Osteocyte (in vitro differentiated cells): ENCODE measurements around the gene CCDC24. TPM values are rescaled to one million over a fixed set of nuclear protein-coding genes. Genes with fewer than 3 reads are reported as not detected.

Experiments
- DNase-seq: peaks from one replicate; pipeline ENCODE4 v3.0.0; 2021; ENCODE audit warnings: mixed read lengths; ENCODE audit not compliant: unreplicated experiment; ENCODE audit errors: extremely low spot score
- H3K27ac Mint-ChIP-seq: one replicate; pipeline ENCODE4 v1.8.0; 2021; ENCODE audit warnings: mild to moderate bottlenecking, mixed read lengths; ENCODE audit not compliant: unreplicated experiment
- H3K27me3 Mint-ChIP-seq: one replicate; pipeline ENCODE4 v1.8.0; 2021; ENCODE audit warnings: mixed read lengths; ENCODE audit not compliant: unreplicated experiment
- H3K36me3 Mint-ChIP-seq: one replicate; pipeline ENCODE4 v1.8.0; 2021; ENCODE audit warnings: mixed read lengths; ENCODE audit not compliant: unreplicated experiment
- H3K4me1 Mint-ChIP-seq: one replicate; pipeline ENCODE4 v1.8.0; 2021; ENCODE audit warnings: mixed read lengths; ENCODE audit not compliant: unreplicated experiment
- H3K4me3 Mint-ChIP-seq: one replicate; pipeline ENCODE4 v1.8.0; 2021; ENCODE audit warnings: mild to moderate bottlenecking, moderate library complexity, mixed read lengths; ENCODE audit not compliant: unreplicated experiment
- H3K9me3 Mint-ChIP-seq: one replicate; pipeline ENCODE4 v1.8.0; 2021; ENCODE audit warnings: mixed read lengths; ENCODE audit not compliant: unreplicated experiment
- total RNA-seq: library from RNA; stranded (reverse); gene quantifications from 2 replicates; pipeline ENCODE4 v1.2.1, GENCODE V29; 2021
- TF ChIP-seq, protein P1 (sequence below): fragments of 200-600 bp; sonication (generic); IDR thresholded peaks from 2 replicates; pipeline ENCODE4 v1.5.0; 2021; ENCODE audit warnings: antibody characterized with exemption, mild to moderate bottlenecking, moderate library complexity

Gene CCDC24
- total RNA-seq, 1 donor from 2014 or later = 5.1 TPM

DNA sequence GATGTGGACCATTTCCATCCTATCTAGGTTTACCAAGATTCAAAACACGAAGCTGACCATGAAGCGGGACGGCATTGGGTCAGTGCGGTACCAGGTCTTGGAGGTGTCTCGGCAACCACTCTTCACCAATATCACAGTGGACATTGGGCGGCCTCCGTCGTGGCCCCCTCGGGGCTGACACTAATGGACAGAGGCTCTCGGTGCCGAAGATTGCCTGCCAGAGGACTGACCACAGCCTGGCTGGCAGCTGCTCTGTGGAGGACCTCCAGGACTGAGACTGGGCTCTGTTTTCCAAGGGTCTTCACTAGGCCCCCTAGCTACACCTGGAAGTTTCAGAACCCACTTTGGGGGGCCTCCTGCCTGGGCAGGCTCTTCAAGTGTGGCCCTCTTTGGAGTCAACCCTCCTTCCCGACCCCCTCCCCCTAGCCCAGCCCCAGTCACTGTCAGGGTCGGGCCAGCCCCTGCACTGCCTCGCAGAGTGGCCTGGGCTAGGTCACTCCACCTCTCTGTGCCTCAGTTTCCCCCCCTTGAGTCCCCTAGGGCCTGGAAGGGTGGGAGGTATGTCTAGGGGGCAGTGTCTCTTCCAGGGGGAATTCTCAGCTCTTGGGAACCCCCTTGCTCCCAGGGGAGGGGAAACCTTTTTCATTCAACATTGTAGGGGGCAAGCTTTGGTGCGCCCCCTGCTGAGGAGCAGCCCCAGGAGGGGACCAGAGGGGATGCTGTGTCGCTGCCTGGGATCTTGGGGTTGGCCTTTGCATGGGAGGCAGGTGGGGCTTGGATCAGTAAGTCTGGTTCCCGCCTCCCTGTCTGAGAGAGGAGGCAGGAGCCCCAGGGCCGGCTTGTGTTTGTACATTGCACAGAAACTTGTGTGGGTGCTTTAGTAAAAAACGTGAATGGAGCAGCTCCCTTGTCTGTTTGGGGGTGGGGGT is 864 bp upstream of the CCDC24 start:
- Mint-ChIP-seq H3K36me3 (peaks cover 2% of the 10 kb centered on the region), H3K9me3 (no peaks in the 10 kb centered on the region), H3K4me1 (peaks cover 18% of the 10 kb centered on the region), H3K27ac (peak overlapping the region; percentile 82), H3K4me3 (peak overlapping the region; percentile 91), H3K27me3 (no peaks in the 10 kb centered on the region)
- no peak for DNase-seq
- TF ChIP-seq, protein P1, sequence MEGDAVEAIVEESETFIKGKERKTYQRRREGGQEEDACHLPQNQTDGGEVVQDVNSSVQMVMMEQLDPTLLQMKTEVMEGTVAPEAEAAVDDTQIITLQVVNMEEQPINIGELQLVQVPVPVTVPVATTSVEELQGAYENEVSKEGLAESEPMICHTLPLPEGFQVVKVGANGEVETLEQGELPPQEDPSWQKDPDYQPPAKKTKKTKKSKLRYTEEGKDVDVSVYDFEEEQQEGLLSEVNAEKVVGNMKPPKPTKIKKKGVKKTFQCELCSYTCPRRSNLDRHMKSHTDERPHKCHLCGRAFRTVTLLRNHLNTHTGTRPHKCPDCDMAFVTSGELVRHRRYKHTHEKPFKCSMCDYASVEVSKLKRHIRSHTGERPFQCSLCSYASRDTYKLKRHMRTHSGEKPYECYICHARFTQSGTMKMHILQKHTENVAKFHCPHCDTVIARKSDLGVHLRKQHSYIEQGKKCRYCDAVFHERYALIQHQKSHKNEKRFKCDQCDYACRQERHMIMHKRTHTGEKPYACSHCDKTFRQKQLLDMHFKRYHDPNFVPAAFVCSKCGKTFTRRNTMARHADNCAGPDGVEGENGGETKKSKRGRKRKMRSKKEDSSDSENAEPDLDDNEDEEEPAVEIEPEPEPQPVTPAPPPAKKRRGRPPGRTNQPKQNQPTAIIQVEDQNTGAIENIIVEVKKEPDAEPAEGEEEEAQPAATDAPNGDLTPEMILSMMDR = no peak

DNA sequence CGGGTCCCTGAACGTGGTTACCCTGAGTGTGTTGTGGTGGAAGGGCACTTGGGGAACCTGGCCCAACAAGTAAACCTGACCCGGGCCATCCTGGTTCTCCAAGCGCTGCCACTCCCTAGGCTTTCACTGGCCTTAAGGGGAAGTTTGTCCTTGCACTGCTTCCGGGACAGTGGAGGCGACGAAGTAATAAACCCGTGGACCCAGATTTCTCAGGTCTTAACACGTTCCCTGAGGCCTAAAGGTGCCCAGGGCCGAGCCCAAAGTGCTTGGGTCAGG is 261 bp upstream of the CCDC24 start:
- Mint-ChIP-seq H3K4me1 (peaks cover 18% of the 10 kb centered on the region), H3K9me3 (no peaks in the 10 kb centered on the region), H3K36me3 (peaks cover 2% of the 10 kb centered on the region), H3K4me3 (peak overlapping the region; percentile 91), H3K27me3 (no peaks in the 10 kb centered on the region), H3K27ac (peak overlapping the region; percentile 82)
- DNase-seq = no peak
- TF ChIP-seq, protein P1 = no peak

DNA sequence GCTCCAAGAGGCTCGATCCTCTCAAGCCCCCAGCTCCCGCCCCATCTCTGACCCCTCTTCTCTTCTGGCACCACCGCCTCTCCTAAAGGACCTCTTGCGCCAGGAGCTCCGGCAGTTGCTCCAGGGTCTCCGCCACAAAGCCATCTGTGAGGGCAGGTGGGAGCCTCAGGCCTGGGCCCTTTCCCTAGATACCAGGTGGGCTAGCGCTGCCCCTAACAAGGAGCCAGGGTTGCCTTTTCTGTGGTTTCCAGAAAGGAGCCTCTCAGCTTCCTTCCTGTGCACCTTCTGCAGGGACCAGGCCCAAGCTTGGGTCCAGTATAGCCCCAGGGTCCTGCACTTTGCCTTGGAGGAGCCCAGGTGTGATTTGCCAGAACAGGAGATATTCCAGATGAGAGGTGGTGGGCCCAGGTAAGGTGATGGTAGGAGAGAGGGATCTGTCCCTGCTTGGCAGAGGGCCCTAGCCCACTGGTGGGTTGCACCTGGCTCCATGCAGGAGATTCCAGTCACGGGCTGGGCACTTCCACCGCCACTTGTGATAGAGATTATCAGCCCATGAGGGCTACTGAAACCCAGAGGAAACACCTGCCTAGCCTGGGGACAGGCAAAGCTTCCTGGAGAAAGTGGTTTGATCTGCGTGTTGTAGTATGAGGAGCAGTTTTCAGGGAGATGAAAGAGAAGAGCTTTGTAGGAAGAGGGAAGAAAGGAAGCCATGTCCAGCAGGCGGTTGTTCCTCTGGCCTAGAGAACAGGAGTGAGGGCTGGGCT is 1.0 kb downstream of the CCDC24 start:
- peaks cover 17% of the 10 kb centered on the region for H3K4me1 Mint-ChIP-seq
- no peaks in the 10 kb centered on the region for H3K9me3 Mint-ChIP-seq
- TF ChIP-seq, protein P1 = no peak
- DNase-seq = no peak
- peak overlapping the region; percentile 91 for H3K4me3 Mint-ChIP-seq
- H3K27me3 Mint-ChIP-seq = no peaks in the 10 kb centered on the region
- no peaks in the 10 kb centered on the region for H3K36me3 Mint-ChIP-seq
- H3K27ac Mint-ChIP-seq = peak overlapping the region; percentile 54

DNA sequence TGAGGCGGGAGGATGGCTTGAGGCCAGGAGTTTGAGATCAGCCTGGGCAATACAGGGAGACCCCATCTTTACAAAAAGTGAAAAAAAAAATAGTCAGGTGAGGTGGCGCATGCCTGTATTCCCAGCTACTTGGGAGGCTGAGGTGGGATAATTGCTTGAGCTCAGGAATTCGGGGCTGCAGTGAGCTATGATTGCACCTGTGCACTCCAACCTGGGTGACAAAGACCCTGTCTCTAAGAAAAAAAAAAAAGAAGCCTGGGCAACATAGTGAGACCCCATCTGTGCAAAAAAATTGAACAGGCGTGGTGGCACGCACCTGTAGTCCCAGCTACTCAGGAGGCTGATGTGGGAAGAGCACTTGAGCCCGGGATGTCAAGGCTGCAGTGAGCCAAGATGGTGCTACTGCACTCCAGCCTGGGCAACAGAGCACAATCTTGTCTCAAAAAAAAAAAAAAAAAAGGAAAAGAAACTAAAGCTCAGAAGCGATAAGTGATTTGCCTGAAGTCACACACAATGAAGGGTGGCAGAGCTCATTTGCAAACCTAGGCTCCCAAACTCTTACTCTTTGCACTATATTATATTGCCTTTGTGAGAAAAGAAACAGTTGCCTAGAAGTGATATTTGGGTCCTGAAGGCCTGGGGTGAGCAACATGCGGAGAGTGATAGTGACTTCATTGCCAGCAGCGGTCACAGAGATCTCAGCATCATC is 2.0 kb downstream of the CCDC24 start:
- H3K36me3 Mint-ChIP-seq = peaks cover under 1% of the 10 kb centered on the region
- TF ChIP-seq, protein P1 = no peak
- no peaks in the 10 kb centered on the region for H3K27me3 Mint-ChIP-seq
- H3K4me1 Mint-ChIP-seq = peaks cover 16% of the 10 kb centered on the region
- no peak for DNase-seq
- no peak overlapping the region for H3K4me3 Mint-ChIP-seq
- H3K27ac Mint-ChIP-seq = no peak overlapping the region
- no peaks in the 10 kb centered on the region for H3K9me3 Mint-ChIP-seq
